Activated naive CD4-positive, alpha-beta T cell treated with anti-CD3 and anti-CD28 coated beads for 36 hours (primary cell): ENCODE results near the gene FAM120B. TPM values are rescaled to one million over a fixed set of nuclear protein-coding genes. Genes with fewer than 3 reads are reported as not detected.

Experiments used
- CTCF ChIA-PET: fragments of 350-600 bp; sonication (Branson Sonifier 250); formaldehyde crosslinking; loops from one replicate; lab custom pipeline; 2021; ENCODE audit warnings: antibody characterized with exemption; lab: Charles Lee
- DNase-seq: peaks from one replicate; pipeline ENCODE4 v3.0.0-alpha.2; 2020
- H3K27ac Mint-ChIP-seq: one replicate; pipeline ENCODE4 v1.8.0; 2021; ENCODE audit warnings: mild to moderate bottlenecking, mixed read lengths
- H3K27me3 Mint-ChIP-seq: one replicate; pipeline ENCODE4 v1.8.0; 2021; ENCODE audit warnings: low read depth, mixed read lengths
- H3K36me3 Mint-ChIP-seq: one replicate; pipeline ENCODE4 v1.8.0; 2021; ENCODE audit warnings: low read depth, mixed read lengths
- H3K4me1 Mint-ChIP-seq: one replicate; pipeline ENCODE4 v1.8.0; 2021; ENCODE audit warnings: low read depth, mixed read lengths
- H3K4me3 Mint-ChIP-seq: one replicate; pipeline ENCODE4 v1.8.0; 2021; ENCODE audit warnings: mild to moderate bottlenecking, moderate library complexity, mixed read lengths
- H3K9me3 Mint-ChIP-seq: one replicate; pipeline ENCODE4 v1.8.0; 2021; ENCODE audit warnings: mixed read lengths
- intact Hi-C: fragments of 100-400 bp; cut with micrococcal nuclease; formaldehyde crosslinking; loops from one replicate; pipeline ENCODE4 v1.15.1; 2023
- total RNA-seq, 2 experiments: library from RNA; stranded (reverse); gene quantifications; one replicate each; pipeline ENCODE4 v1.2.3, GENCODE V29; 2021

Gene FAM120B
- total RNA-seq, 2 experiments from 2014 or later = 15.5 to 16.1 TPM

DNA sequence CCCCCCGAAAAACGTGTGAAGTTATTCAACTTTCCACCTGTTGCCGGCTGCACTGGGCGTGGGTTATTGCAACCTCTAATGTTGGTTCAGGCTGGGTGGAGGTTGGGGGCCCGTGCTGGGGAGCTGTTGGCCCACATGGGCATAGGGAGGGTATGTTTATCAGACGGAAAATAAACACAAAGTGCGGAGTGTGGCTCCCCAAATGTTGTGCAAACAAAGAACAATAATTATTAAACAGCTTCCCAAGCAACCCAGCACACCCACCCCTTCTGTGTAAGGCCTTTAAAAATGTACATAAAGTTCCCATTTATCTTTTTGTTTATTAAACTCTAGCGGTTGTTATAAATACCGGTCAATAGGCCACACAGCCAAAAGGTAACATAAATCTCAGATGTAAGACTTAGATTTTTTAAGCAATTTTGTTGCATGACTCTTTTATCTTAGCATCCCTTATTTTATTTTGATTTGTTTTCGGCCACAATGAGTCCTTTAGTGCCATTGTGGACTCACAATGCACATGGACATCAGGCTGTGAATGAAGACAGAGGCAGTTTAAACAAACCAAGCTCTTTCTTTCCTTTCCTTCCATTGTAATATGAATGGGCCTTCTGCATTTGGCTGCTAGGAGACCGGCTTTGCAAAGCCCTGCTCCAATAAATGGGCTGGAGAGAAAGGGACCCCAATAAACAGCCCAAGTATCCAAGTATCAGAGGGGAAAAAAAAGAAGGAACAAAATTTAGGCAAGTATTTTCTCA lies 8.8 kb upstream of the FAM120B start:
- H3K27me3 Mint-ChIP-seq = peaks cover 59% of the 10 kb centered on the region
- H3K4me3 Mint-ChIP-seq = no peak overlapping the region
- peaks cover 22% of the 10 kb centered on the region for H3K4me1 Mint-ChIP-seq
- H3K9me3 Mint-ChIP-seq = peaks cover 6% of the 10 kb centered on the region
- CTCF ChIA-PET = no interaction called here
- intact Hi-C loops = loop anchor here (10.0 kb wide), 1 partner anchor 1403 kb away; no protein-coding TSS in a partner anchor
- no peak overlapping the region for H3K27ac Mint-ChIP-seq
- peaks cover 6% of the 10 kb centered on the region for H3K36me3 Mint-ChIP-seq
- no peak for DNase-seq

DNA sequence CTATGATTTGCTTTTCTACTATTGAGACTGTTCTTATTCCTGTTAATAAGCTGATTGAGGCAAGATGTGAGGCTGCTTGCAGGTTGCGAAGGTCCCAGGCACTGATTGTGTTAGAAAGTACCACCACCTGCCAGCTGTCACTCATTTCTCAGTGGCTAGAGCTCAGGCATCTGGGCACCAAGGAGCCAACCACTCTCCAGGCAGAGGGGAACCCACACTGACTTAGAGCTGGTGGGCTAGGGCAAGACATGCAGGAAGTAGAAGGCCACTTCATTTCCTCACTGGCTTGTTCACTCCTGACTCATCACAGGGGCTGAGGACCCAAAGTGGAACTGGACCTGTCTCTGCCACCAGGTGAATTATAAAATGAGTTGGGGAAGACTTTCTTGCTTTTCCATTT lies 7.9 kb upstream of the FAM120B start:
- intact Hi-C loops = loop anchor here (10.0 kb wide), 1 partner anchor 1404 kb away; no protein-coding TSS in a partner anchor
- H3K4me1 Mint-ChIP-seq = peaks cover 15% of the 10 kb centered on the region
- peaks cover 6% of the 10 kb centered on the region for H3K9me3 Mint-ChIP-seq
- peaks cover 6% of the 10 kb centered on the region for H3K36me3 Mint-ChIP-seq
- no peak overlapping the region for H3K4me3 Mint-ChIP-seq
- CTCF ChIA-PET = no interaction called here
- no peak overlapping the region for H3K27ac Mint-ChIP-seq
- H3K27me3 Mint-ChIP-seq = peaks cover 52% of the 10 kb centered on the region
- no peak for DNase-seq

DNA sequence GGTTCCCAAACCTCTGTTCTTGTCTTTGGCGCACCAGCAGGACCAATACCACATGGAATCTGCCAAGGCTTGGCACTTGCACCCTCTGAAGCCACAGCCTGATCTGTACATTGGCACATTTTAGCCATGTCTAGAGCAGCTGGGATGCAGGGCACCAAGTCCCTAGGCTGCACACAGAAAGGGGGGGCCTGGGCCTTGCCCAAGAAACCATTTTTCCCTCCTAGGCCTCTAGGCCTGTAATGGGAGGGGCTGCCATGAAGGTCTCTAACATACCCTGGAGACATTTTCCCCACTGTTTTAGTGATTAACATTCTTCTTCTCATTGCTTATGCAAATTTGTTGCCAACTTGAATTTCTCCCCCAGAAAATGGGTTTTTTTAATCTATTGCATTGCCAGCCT lies 5.4 kb upstream of the FAM120B start:
- Mint-ChIP-seq H3K36me3 (peaks cover 6% of the 10 kb centered on the region), H3K27me3 (peaks cover 33% of the 10 kb centered on the region)
- intact Hi-C loops = no loop called here

DNA sequence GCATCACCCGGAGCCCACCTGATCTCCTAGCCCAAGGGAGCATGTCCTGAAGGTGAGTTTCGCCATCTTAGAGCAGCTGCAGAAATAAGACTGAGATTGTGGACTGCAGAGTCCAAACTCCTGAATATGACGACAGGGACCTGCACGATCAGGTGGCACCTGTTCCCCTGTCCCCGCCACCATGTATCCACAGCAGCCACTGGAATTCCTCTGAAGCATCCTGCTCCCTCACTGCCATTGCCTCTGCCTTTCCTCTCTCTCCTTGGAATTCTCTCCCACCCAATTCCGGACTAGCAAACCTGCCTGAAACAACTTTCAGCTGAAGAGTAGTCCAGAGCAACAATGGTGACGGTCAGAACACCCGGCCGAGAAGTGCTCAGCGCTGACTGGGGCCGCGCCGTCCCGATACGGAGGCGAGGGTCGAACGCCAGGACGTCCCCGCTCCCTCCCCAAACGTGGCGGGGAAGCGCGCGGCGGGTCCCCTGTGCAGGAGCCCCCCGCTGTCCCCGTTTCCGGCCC lies 694 bp upstream of the FAM120B start:
- Mint-ChIP-seq H3K36me3 (peaks cover 13% of the 10 kb centered on the region), H3K4me1 (peaks cover 30% of the 10 kb centered on the region), H3K27me3 (peaks cover 5% of the 10 kb centered on the region), H3K9me3 (peaks cover 6% of the 10 kb centered on the region), H3K27ac (no peak overlapping the region), H3K4me3 (peak overlapping the region; percentile 86)
- CTCF ChIA-PET = interaction anchor here (3.6 kb wide), 1 partner anchor 14 kb away, joined by 15 read pairs; the partner anchor contains the start of gene DLL1
- no peak for DNase-seq
- intact Hi-C loops = loop anchor here (1.0 to 5.0 kb wide), 6 partner anchors 10 to 314 kb away; partner anchors contain the start of gene PSMB1

More for the DNA sequence above, 5.4 kb upstream of the FAM120B start:
- DNase-seq = no peak
- CTCF ChIA-PET = interaction anchor here (0.6 kb wide), 1 partner anchor 7 kb away, joined by 6 read pairs; no protein-coding TSS in a partner anchor
- Mint-ChIP-seq H3K27ac (no peak overlapping the region), H3K4me3 (no peak overlapping the region), H3K9me3 (peaks cover 6% of the 10 kb centered on the region), H3K4me1 (no peaks in the 10 kb centered on the region)

DNA sequence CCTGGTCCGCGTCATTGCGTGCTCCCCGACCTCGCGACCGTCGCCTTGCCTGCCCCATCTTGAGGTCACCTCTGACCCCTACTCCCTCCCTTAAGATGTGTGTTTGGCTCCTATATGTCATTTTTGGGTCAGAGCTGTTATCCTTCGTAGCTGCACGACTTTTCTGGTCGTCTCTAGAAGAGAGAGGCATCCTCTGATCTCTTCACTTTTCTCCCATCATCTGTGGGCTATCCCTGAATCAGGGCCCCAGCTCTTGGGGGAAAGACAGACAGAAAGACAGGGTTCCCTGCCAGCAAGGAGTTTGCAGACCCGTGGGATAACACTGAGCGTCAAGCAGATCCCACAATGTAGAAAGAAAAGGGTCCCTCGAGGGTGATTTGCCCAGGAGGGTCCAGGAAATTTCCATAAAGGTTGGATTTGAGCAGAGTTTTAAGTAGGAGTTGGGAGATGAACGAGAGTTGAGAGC lies 555 bp downstream of the FAM120B start:
- Mint-ChIP-seq H3K4me1 (peaks cover 39% of the 10 kb centered on the region), H3K36me3 (peaks cover 10% of the 10 kb centered on the region)
- CTCF ChIA-PET = interaction anchor here (3.6 kb wide), 1 partner anchor 15 kb away, joined by 15 read pairs; the partner anchor contains the start of gene DLL1

DNA sequence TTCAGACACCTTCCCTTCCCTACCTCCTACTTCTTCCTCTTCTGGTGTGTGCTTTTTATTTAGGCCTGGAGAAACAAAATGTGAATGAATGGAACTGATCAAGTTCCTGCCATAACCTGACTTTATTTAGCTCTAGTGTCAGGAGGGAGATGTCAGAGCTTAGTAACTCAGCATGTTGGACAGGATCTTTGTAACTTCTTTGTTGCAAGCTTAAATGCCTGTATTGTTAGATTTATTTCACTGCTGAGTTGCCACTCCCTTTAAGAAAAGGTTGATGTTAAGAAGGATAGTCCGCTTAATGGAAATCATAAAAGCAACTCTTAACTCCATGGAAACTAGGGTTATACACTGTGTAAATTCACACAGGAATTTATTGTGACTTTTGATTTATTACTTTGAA lies 2.2 kb downstream of the FAM120B start:
- H3K27me3 Mint-ChIP-seq = no peaks in the 10 kb centered on the region
- peak overlapping the region; percentile 20 for H3K4me3 Mint-ChIP-seq
- intact Hi-C loops = loop anchor here (5.0 kb wide), 2 partner anchors 209 to 316 kb away; no protein-coding TSS in a partner anchor
- CTCF ChIA-PET = interaction anchor here (3.6 kb wide), 1 partner anchor 17 kb away, joined by 15 read pairs; the partner anchor contains the start of gene DLL1
- H3K27ac Mint-ChIP-seq = no peak overlapping the region
- H3K9me3 Mint-ChIP-seq = no peaks in the 10 kb centered on the region
- H3K4me1 Mint-ChIP-seq = peaks cover 53% of the 10 kb centered on the region
- peaks cover 12% of the 10 kb centered on the region for H3K36me3 Mint-ChIP-seq
- no peak for DNase-seq

More for the DNA sequence above, 555 bp downstream of the FAM120B start:
- H3K27me3 Mint-ChIP-seq = no peaks in the 10 kb centered on the region
- no peak for DNase-seq
- peak overlapping the region; percentile 81 for H3K27ac Mint-ChIP-seq
- no peaks in the 10 kb centered on the region for H3K9me3 Mint-ChIP-seq
- peak overlapping the region; percentile 86 for H3K4me3 Mint-ChIP-seq
- intact Hi-C loops = loop anchor here (2.0 to 5.0 kb wide), 3 partner anchors 64 to 315 kb away; no protein-coding TSS in a partner anchor

DNA sequence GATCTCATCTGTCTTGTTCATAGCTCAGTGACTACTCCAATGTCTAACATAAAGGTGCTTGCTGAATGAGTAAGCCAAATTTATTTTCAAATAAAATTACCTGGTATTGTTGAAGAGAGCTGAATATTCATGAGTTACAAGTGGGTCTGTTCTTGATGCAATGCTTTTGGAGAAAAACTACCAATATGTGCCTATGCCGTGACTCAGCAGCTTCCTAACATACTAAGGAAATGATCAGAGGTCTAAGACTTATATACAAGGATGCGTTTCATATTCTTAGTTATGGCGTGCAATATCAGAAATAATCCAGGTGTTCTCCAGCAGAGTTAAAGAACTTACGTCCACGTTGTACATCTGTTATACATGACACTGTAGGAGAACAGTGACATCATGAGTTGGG lies 5.1 kb downstream of the FAM120B start:
- CTCF ChIA-PET = no interaction called here
- peaks cover 67% of the 10 kb centered on the region for H3K4me1 Mint-ChIP-seq
- no peak overlapping the region for H3K4me3 Mint-ChIP-seq
- H3K27ac Mint-ChIP-seq = no peak overlapping the region
- DNase-seq = no peak
- intact Hi-C loops = no loop called here
- no peaks in the 10 kb centered on the region for H3K9me3 Mint-ChIP-seq
- H3K36me3 Mint-ChIP-seq = peaks cover 15% of the 10 kb centered on the region
- H3K27me3 Mint-ChIP-seq = no peaks in the 10 kb centered on the region

DNA sequence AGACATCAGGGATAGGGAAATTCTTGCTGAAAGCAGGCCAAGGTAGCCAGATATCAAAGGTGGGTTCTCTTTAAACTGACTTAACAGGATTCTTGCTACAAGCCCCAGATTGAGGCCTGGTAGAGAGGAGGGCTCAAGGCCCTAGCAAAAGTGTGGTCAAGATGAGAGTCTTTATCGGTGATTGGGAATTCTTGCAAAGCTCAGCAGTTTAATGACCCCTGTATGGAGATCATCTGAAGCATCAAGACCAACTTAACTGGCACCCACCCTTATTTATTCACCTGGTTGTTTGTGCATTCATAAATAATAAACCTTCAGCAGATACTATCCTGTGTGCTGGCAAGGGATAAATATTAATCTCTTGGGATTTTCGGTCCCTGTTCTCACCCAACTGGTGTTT lies 6.3 kb downstream of the FAM120B start:
- intact Hi-C loops = no loop called here
- CTCF ChIA-PET = interaction anchor here (1.1 kb wide), 1 partner anchor 19 kb away, joined by 5 read pairs; no protein-coding TSS in a partner anchor
- peaks cover 64% of the 10 kb centered on the region for H3K4me1 Mint-ChIP-seq
- H3K27me3 Mint-ChIP-seq = no peaks in the 10 kb centered on the region
- no peak overlapping the region for H3K27ac Mint-ChIP-seq
- no peak overlapping the region for H3K4me3 Mint-ChIP-seq
- H3K9me3 Mint-ChIP-seq = no peaks in the 10 kb centered on the region
- peaks cover 14% of the 10 kb centered on the region for H3K36me3 Mint-ChIP-seq
- DNase-seq = no peak

DNA sequence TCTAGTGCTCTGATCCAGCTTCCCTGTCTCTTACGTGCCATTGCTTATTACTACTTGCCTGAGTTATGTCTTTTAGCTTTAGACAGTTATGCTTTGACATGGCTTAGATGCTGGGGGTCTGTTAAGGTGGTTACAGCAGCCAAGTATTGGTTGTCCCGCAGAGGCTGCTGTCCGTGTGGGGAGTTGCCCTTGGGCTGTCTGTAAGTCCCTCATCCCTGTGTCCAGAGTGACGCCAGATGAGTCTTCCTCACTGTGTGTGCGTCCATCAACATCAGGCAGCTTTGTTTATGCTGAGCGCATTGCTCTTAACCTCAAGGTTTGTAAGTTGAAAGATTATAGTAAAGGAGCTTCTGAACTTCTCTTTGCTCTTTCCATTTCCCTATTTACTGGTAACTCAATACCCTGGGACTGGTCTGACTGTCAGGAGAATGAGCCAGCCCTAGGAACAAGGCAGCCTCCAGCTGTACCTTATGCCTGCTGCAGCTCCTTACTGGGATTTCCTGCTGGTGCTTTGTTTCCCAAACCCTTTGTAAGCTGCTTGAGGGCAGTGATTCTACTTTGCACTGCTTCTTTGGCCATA lies 7.2 kb downstream of the FAM120B start:
- no peak overlapping the region for H3K4me3 Mint-ChIP-seq
- no peak overlapping the region for H3K27ac Mint-ChIP-seq
- intact Hi-C loops = no loop called here
- no peaks in the 10 kb centered on the region for H3K27me3 Mint-ChIP-seq
- CTCF ChIA-PET = no interaction called here
- DNase-seq = no peak
- H3K4me1 Mint-ChIP-seq = peaks cover 55% of the 10 kb centered on the region
- peaks cover 17% of the 10 kb centered on the region for H3K36me3 Mint-ChIP-seq
- H3K9me3 Mint-ChIP-seq = no peaks in the 10 kb centered on the region

DNA sequence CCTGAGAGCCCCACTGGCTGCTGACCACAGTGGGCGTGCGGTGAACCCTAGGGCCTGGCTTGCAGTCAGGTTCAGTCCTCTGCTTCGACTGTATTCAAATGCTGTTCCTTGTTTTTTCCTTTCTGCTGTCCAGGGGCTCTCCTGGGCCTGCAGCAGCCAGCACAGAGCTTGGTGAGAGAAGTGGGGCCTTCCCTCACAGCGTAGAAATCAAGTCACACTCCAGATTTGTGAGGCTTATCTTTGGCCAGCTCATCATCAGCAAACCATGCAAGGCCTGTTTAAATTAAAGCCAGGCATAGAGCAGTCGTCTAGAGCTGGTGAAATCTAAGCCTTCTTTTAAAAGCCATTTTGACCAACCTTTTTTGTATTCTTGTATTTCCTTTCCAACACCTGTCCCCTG lies 8.4 kb downstream of the FAM120B start:
- intact Hi-C loops = no loop called here
- no peak for DNase-seq
- H3K9me3 Mint-ChIP-seq = no peaks in the 10 kb centered on the region
- no peaks in the 10 kb centered on the region for H3K27me3 Mint-ChIP-seq
- CTCF ChIA-PET = no interaction called here
- H3K4me1 Mint-ChIP-seq = peaks cover 53% of the 10 kb centered on the region
- H3K4me3 Mint-ChIP-seq = no peak overlapping the region
- peaks cover 24% of the 10 kb centered on the region for H3K36me3 Mint-ChIP-seq
- no peak overlapping the region for H3K27ac Mint-ChIP-seq

DNA sequence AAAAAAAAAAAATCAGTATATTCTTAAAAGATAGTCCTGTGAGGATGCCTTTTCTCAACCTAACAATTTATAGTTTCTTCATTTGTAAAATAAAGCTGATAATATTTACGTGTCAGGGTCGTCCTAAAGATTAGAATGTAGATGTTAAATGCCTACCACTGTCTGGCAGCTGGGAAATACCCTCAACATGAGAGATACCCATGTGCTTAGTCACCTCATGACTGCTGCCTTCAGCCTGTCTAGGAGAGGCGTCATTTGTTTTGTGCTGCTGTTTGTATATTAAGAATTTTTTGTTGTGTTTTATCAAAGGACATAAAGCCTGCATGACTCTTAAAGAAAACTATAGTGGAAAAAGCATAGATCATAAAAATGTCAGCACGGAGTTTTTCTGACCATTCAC lies 9.5 kb downstream of the FAM120B start:
- intact Hi-C loops = no loop called here
- H3K4me1 Mint-ChIP-seq = peaks cover 51% of the 10 kb centered on the region
- peaks cover 32% of the 10 kb centered on the region for H3K36me3 Mint-ChIP-seq

DNA sequence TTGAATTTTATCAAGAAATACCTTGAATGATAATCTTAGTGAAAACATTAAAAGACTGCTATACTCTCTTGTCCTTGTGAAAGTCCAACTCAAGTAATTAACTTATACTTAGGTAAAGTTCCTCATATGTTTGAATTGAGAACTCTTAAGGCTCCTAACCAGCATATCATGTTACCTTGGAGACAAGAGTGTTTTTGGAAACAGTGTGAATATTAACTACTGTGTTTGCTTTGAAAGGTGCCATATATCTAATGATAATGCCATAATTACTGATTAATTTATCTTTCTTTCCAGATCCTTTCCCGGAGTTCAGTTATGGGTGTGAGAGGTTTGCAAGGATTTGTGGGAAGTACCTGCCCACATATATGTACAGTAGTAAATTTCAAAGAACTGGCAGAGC lies 10.5 kb downstream of the FAM120B start:
- H3K9me3 Mint-ChIP-seq = no peaks in the 10 kb centered on the region
- peaks cover 45% of the 10 kb centered on the region for H3K4me1 Mint-ChIP-seq
- H3K36me3 Mint-ChIP-seq = peaks cover 34% of the 10 kb centered on the region
- intact Hi-C loops = no loop called here
- no peak overlapping the region for H3K4me3 Mint-ChIP-seq
- CTCF ChIA-PET = no interaction called here
- no peak for DNase-seq
- no peak overlapping the region for H3K27ac Mint-ChIP-seq
- H3K27me3 Mint-ChIP-seq = no peaks in the 10 kb centered on the region

More for the DNA sequence above, 9.5 kb downstream of the FAM120B start:
- Mint-ChIP-seq H3K4me3 (no peak overlapping the region), H3K27me3 (no peaks in the 10 kb centered on the region), H3K9me3 (no peaks in the 10 kb centered on the region), H3K27ac (no peak overlapping the region)
- DNase-seq = peak; percentile 10
- CTCF ChIA-PET = interaction anchor here (0.6 to 0.7 kb wide), 2 partner anchors 16 to 24 kb away, joined by 3 to 4 read pairs; no protein-coding TSS in a partner anchor
